H9 (cell line): ENCODE measurements around the gene CCDC28B. TPM values are rescaled to one million over a fixed set of nuclear protein-coding genes. Genes with fewer than 3 reads are reported as not detected.

Source experiments
- DNase-seq: peaks from one replicate; pipeline ENCODE4 v3.0.0-alpha.2; 2017
- H2AFZ ChIP-seq: one replicate; pipeline ENCODE4 v1.6.1; 2013; ENCODE audit warnings: mild to moderate bottlenecking, low read length, control low read depth, moderate library complexity
- H2AK5ac ChIP-seq: 2 replicates; pipeline ENCODE4 v1.6.1; 2013; ENCODE audit warnings: low read length, control low read depth, mixed read lengths; ENCODE audit not compliant: insufficient read length
- H2BK120ac ChIP-seq: one replicate; pipeline ENCODE4 v1.6.1; 2013; ENCODE audit warnings: low read depth, mild to moderate bottlenecking, low read length, control low read depth, inconsistent platforms; ENCODE audit not compliant: poor library complexity, severe bottlenecking
- H2BK12ac ChIP-seq: 2 replicates; pipeline ENCODE4 v1.6.1; 2013; ENCODE audit warnings: low read length, control low read depth, mixed read lengths, low read depth; ENCODE audit not compliant: insufficient read length
- H2BK15ac ChIP-seq: 2 replicates; pipeline ENCODE4 v1.6.1; 2013; ENCODE audit warnings: low read depth, low read length, control low read depth
- H2BK20ac ChIP-seq: one replicate; pipeline ENCODE4 v1.6.1; 2013; ENCODE audit warnings: low read depth, mild to moderate bottlenecking, low read length, control low read depth, inconsistent platforms; ENCODE audit not compliant: poor library complexity, severe bottlenecking
- H2BK5ac ChIP-seq: 2 replicates; pipeline ENCODE4 v1.6.1; 2013; ENCODE audit warnings: low read length, control low read depth, mixed read lengths; ENCODE audit not compliant: insufficient read length
- H3K14ac ChIP-seq: 2 replicates; pipeline ENCODE4 v1.6.1; 2013; ENCODE audit warnings: low read length, control low read depth; ENCODE audit not compliant: insufficient read depth
- H3K18ac ChIP-seq: 2 replicates; pipeline ENCODE4 v1.6.1; 2013; ENCODE audit warnings: low read depth, mild to moderate bottlenecking, mixed read lengths, low read length, control low read depth; ENCODE audit not compliant: insufficient read length
- H3K23ac ChIP-seq: 2 replicates; pipeline ENCODE4 v1.6.1; 2013; ENCODE audit warnings: low read length, control low read depth, mixed read lengths, low read depth; ENCODE audit not compliant: insufficient read length
- H3K23me2 ChIP-seq: 2 replicates; pipeline ENCODE4 v1.6.1; 2013; ENCODE audit warnings: low read depth, mild to moderate bottlenecking, mixed read lengths, low read length, control low read depth; ENCODE audit not compliant: insufficient read length, poor library complexity, severe bottlenecking
- H3K27ac ChIP-seq: 2 replicates; pipeline ENCODE4 v1.5.1; 2013; ENCODE audit warnings: low read length, control low read depth, mixed read lengths, low read depth; ENCODE audit not compliant: insufficient read length
- H3K27me3 ChIP-seq: 2 replicates; pipeline ENCODE4 v1.6.1; 2013; ENCODE audit warnings: low read length, control low read depth, inconsistent platforms; ENCODE audit not compliant: insufficient read depth
- H3K4ac ChIP-seq: 2 replicates; pipeline ENCODE4 v1.6.1; 2013; ENCODE audit warnings: low read depth, mild to moderate bottlenecking, control low read depth, inconsistent platforms, low read length, moderate library complexity
- H3K4me1 ChIP-seq: 2 replicates; pipeline ENCODE4 v1.6.1; 2013; ENCODE audit warnings: low read length, control low read depth, inconsistent platforms; ENCODE audit not compliant: insufficient read depth
- H3K4me2 ChIP-seq: 2 replicates; pipeline ENCODE4 v1.6.1; 2013; ENCODE audit warnings: low read length, control low read depth, mixed read lengths; ENCODE audit not compliant: insufficient read length, insufficient read depth
- H3K56ac ChIP-seq: 2 replicates; pipeline ENCODE4 v1.6.1; 2013; ENCODE audit warnings: low read depth, mild to moderate bottlenecking, mixed read lengths, low read length, control low read depth; ENCODE audit not compliant: insufficient read length
- H3K79me1 ChIP-seq: 2 replicates; pipeline ENCODE4 v1.6.1; 2013; ENCODE audit warnings: low read depth, mild to moderate bottlenecking, moderate library complexity, low read length, control low read depth, inconsistent platforms; ENCODE audit not compliant: insufficient read depth, poor library complexity, severe bottlenecking
- H3K79me2 ChIP-seq: 2 replicates; pipeline ENCODE4 v1.6.1; 2013; ENCODE audit warnings: low read length, control low read depth, inconsistent platforms; ENCODE audit not compliant: insufficient read depth
- H3K9ac ChIP-seq: 2 replicates; pipeline ENCODE4 v1.6.1; 2013; ENCODE audit warnings: low read length, control low read depth, mixed read lengths; ENCODE audit not compliant: insufficient read length; ENCODE audit errors: extremely low read depth
- H3K9me3 ChIP-seq: one replicate; pipeline ENCODE4 v1.6.1; 2013; ENCODE audit warnings: low read depth, low read length, inconsistent platforms; ENCODE audit not compliant: control insufficient read depth
- H3T11ph ChIP-seq: one replicate; pipeline ENCODE4 v1.6.1; 2013; ENCODE audit warnings: mild to moderate bottlenecking, low read length, control low read depth, inconsistent platforms
- H4K20me1 ChIP-seq: one replicate; pipeline ENCODE4 v1.6.1; 2013; ENCODE audit not compliant: control insufficient read depth, insufficient read length, insufficient read depth
- H4K5ac ChIP-seq: 2 replicates; pipeline ENCODE4 v1.6.1; 2013; ENCODE audit warnings: low read depth, mild to moderate bottlenecking, mixed read lengths, low read length, control low read depth; ENCODE audit not compliant: insufficient read length
- H4K8ac ChIP-seq: replicated peaks from 2 replicates; pipeline ENCODE4 v1.6.1; 2013; ENCODE audit warnings: low read length, control low read depth, mixed read lengths, low read depth; ENCODE audit not compliant: insufficient read length
- H4K91ac ChIP-seq: 2 replicates; pipeline ENCODE4 v1.6.1; 2013; ENCODE audit warnings: low read depth, mild to moderate bottlenecking, moderate library complexity, mixed read lengths, low read length, control low read depth; ENCODE audit not compliant: insufficient read length
- H3K27ac Mint-ChIP-seq, 3 experiments: 2 replicates in 2 of 3; 3 replicates in 1 of 3; pipeline ENCODE4 v1.8.0; 2020 to 2021; ENCODE audit warnings: mixed read lengths in 3 of 3, mild to moderate bottlenecking in 1 of 3, moderate library complexity in 1 of 3
- H3K27me3 Mint-ChIP-seq: 2 replicates; pipeline ENCODE4 v1.8.0; 2021; ENCODE audit warnings: low read depth, mild to moderate bottlenecking, moderate library complexity, mixed read lengths
- H3K36me3 Mint-ChIP-seq, 3 experiments: 2 replicates in 2 of 3; 3 replicates in 1 of 3; pipeline ENCODE4 v1.8.0; 2020 to 2021; ENCODE audit warnings: low read depth in 3 of 3, mixed read lengths in 3 of 3; ENCODE audit not compliant: insufficient read depth in 1 of 3
- H3K4me1 Mint-ChIP-seq, 2 experiments: 2 replicates each; pipeline ENCODE4 v1.8.0; 2020; ENCODE audit warnings: mixed read lengths in 2 of 2
- H3K4me3 Mint-ChIP-seq, 2 experiments: 2 replicates in 1 of 2; 3 replicates in 1 of 2; pipeline ENCODE4 v1.8.0; 2020 to 2021; ENCODE audit warnings: mild to moderate bottlenecking in 2 of 2, mixed read lengths in 2 of 2, moderate library complexity in 1 of 2
- H3K9me3 Mint-ChIP-seq, 2 experiments: 2 replicates in 1 of 2; 3 replicates in 1 of 2; pipeline ENCODE4 v1.8.0; 2020; ENCODE audit warnings: mild to moderate bottlenecking in 2 of 2, mixed read lengths in 2 of 2, moderate library complexity in 1 of 2
- WGBS: extraction: QIAGEN DNeasy Blood & Tissue Kit; methylation state at CpG from one replicate; pipeline ENCODE4 v1.1.7; 2013; ENCODE audit warnings: missing lambda C conversion rate, low lambda C conversion rate, mixed read lengths; ENCODE audit not compliant: insufficient read length; ENCODE audit errors: extremely low coverage; 5-methylcytosine and 5-hydroxymethylcytosine counted together
- total RNA-seq: library from RNA; stranded (reverse); gene quantifications from 2 replicates; pipeline ENCODE4 v1.2.1, GENCODE V29; 2021
- TF ChIP-seq, protein P1 (sequence below): fragments of 200-600 bp; sonication (generic); conservative IDR thresholded peaks from 3 replicates; pipeline ENCODE4 v1.8.0; 2021; ENCODE audit warnings: antibody characterized with exemption, mild to moderate bottlenecking

Gene CCDC28B
- total RNA-seq, 1 experiment from 2014 or later = 20.7 TPM

DNA sequence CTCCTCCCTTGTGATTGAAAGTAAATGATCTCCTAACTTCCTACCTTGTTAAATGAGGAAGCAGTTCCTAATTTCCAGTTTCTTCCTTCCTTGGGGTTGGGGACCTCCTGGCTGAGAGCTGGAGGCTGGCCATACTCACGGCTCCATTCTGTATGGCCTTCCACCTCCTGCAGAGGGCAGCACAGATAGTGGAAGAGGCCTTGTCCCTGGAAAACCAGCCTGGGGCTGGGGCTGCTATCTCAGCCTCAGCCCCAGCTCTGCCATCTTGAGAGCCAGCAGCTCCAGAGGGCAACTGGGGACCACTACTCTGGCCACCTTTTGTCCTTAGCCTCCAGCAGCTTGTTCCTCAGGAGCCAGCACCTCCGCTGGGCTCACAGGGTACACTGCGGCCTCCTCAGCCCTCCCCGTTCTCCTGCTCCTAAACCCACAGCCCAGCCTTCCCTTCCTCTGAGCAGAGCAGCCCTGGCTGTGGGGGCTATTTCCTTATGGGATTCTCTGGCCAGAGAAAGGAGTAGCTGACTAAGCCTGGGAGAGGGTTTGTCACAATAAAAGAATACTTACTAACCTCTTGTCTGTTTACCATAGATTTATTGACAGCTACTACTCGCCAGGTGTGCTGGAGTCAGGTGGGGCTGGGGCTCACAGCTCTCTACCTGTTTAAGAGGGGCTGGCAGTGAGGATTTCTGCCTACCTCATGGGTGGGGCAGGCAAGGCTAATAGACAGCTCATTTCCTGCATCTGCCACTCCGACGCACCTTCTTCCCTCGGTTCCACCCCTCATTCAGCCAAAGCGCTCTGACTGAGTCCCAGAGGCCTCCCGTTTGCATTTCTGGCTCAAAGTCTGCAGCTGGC, 15.5 kb downstream of the CCDC28B start:
- TF ChIP-seq, protein P1, sequence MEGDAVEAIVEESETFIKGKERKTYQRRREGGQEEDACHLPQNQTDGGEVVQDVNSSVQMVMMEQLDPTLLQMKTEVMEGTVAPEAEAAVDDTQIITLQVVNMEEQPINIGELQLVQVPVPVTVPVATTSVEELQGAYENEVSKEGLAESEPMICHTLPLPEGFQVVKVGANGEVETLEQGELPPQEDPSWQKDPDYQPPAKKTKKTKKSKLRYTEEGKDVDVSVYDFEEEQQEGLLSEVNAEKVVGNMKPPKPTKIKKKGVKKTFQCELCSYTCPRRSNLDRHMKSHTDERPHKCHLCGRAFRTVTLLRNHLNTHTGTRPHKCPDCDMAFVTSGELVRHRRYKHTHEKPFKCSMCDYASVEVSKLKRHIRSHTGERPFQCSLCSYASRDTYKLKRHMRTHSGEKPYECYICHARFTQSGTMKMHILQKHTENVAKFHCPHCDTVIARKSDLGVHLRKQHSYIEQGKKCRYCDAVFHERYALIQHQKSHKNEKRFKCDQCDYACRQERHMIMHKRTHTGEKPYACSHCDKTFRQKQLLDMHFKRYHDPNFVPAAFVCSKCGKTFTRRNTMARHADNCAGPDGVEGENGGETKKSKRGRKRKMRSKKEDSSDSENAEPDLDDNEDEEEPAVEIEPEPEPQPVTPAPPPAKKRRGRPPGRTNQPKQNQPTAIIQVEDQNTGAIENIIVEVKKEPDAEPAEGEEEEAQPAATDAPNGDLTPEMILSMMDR = peak; percentile 85
- H4K5ac ChIP-seq = no peak overlapping the region
- peaks cover 8 to 36% (median 29%) of the 10 kb centered on the region in 3 experiments; a peak in 6 of 7 replicates for H3K36me3 Mint-ChIP-seq
- no peaks in the 10 kb centered on the region for H3K27me3 Mint-ChIP-seq
- H3K4me3 Mint-ChIP-seq = no peak overlapping the region
- no peak overlapping the region for H2BK120ac ChIP-seq
- H2BK5ac ChIP-seq = no peak overlapping the region
- H3K9ac ChIP-seq = no peak overlapping the region
- H3K56ac ChIP-seq = no peak overlapping the region
- H3K27ac ChIP-seq = no peak overlapping the region
- no peak overlapping the region for H3K18ac ChIP-seq
- H3K9me3 ChIP-seq = no peaks in the 10 kb centered on the region
- no peaks in the 10 kb centered on the region for H3K9me3 Mint-ChIP-seq
- H3K4me1 ChIP-seq = no peaks in the 10 kb centered on the region; the same call in 1 of the 2 replicates
- no peak overlapping the region for H3T11ph ChIP-seq
- H3K27me3 ChIP-seq = no peaks in the 10 kb centered on the region
- H3K4me1 Mint-ChIP-seq = peaks cover 5 to 6% of the 10 kb centered on the region in 2 experiments; a peak in 3 of 4 replicates
- no peak overlapping the region for H3K14ac ChIP-seq
- no peak overlapping the region for H3K4ac ChIP-seq
- H4K8ac ChIP-seq = no peak overlapping the region
- no peak overlapping the region for H3K23ac ChIP-seq
- H2AFZ ChIP-seq = no peak overlapping the region
- H3K4me2 ChIP-seq = no peak overlapping the region
- no peak overlapping the region for H2AK5ac ChIP-seq
- H4K91ac ChIP-seq = no peak overlapping the region
- no peaks in the 10 kb centered on the region for H3K79me1 ChIP-seq
- peak; percentile 77 for DNase-seq
- no peaks in the 10 kb centered on the region for H3K79me2 ChIP-seq
- H4K20me1 ChIP-seq = no peaks in the 10 kb centered on the region
- H3K27ac Mint-ChIP-seq = peak overlapping the region; percentile 58 to 79 (median 67); a peak in 3 of 7 replicates
- no peaks in the 10 kb centered on the region for H3K23me2 ChIP-seq
- no peak overlapping the region for H2BK20ac ChIP-seq
- H2BK12ac ChIP-seq = no peak overlapping the region
- WGBS = no CpG with 5 or more reads among the region's 10 CpGs
- no peak overlapping the region for H2BK15ac ChIP-seq
